Measurements from ENCODE around the gene PRR16.

The PRR16 gene

DNA sequence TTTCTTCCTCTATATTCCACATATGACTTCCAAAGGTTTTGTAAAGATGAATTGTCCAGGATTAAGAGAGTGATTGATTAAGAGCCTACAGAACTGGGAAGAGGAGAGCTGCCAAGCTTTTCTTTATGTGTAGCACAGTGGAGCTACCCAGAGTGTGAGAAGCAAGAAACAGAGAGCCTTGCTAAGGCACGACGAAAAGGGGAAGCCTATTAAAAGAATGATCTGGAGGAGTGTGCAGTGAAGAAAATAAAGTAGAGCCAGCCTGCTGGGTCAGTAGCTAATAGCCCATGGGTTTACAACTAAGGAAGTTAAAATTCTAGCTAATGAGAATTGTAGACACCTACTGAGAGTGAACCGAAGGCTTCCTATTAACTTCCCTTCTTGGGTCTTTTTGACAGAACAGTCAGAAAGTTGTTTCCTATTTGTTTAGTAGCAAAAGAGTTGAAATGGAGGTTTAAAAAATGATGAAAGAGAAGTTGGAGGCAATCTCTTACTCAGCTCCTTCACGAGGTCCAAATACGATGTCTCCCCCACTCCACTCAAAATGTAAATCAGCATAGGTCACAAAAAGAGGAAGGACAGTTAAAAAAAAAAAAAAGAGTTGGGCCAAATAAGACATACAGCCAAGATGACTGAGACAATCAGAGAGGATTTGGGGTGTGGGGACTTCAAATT lies 957 bp upstream of the PRR16 start:
- no peak for DNase-seq (ENCODE audit: low spot score)

GRCh38 chr5:120464627-120465435 lies 731 bp downstream of the PRR16 start:
- no peak for DNase-seq (ENCODE audit: low spot score)

DNA sequence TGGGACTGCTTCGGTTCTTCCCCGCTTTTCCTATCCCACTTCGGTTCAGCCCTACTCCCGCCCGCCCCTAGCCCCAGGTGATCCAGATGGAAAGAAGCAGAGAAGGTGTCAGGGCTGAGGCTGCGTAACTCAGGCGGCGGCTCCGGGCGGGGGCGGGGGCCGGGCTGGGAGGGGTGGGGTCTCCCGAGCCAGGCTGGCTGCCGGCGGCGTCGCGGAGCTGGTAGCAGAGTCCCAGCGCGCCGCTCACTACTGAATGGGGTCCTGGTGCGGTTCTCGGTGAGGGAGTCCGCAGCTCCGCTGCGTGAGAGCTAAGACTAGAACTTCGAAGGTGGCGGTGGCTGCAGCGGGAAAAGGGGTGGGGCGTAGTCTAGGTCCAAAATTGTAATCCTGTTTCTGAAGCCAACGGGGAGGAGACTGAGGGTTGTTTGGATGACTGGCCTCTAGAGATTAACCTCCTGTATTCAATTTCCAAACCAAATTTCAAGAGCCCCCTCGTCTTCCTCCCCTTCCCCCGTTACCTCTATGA lies 1.4 kb downstream of the PRR16 start:
- DNase-seq (ENCODE audit: low spot score) = no peak

GRCh38 chr5:120466341-120467006 lies 2.4 kb downstream of the PRR16 start:
- no peak for DNase-seq (ENCODE audit: low spot score)

DNA sequence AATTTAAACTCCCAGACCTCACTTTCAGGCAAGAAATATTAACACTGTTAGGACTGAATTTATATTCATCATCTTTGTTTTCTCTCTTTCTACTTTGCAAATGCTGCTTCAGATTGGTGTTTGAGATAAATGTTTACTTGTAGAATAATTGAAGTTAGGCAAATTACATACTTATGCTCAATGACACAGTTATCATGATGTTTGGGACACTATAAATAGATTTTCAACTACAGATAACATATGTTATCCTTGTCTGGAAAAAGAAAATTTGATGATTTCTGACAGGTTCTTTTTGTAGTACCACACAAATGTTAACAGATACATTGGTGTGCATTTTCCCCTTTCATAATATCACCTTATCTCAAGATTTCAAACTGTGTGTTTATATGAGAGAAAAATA lies 7.9 kb downstream of the PRR16 start:
- no peak for DNase-seq (ENCODE audit: low spot score)

- no peak for DNase-seq (ENCODE audit: low spot score)
Observed at GRCh38 chr5:120472911-120473310, 8.8 kb downstream of the PRR16 start.

DNA sequence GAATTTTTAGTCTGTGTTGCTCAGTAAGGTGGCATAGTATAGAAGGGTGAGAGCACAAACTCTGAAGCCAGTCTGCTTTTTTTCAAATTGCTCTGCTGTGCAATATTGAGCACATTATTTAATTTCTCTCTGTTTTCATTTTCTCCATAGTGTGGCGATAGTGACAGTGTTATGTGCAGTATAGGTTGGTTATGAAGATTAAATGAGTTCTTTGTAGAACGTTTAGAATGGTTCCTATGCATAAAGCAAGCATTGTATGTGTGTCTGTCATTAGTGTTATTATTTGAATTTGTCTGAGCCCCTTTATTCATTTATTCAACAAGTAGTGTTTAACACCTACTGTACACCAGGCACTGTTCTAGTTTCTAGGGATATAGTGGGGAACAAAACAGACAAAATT lies 9.2 kb downstream of the PRR16 start:
- no peak for DNase-seq (ENCODE audit: low spot score)

DNA sequence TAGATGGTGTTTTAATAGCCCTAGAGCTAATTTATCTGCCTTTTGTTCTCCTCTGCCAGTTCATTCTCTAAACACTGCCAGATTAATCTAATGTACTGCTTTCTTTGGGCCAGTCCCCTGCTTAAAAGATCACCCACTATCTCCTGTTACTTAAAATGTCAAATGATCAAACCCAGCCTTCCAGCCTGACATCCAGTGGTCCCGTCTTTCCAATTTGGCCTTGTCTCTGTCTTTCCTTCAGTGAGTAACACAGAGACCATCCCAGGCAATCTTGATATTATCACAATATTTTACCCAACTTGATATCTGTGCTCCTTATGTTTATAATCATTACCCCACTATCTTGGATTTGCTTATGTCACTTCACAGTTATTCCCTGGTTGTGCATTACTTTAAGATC lies 12.0 kb downstream of the PRR16 start:
- no peak for DNase-seq (ENCODE audit: low spot score)

DNA sequence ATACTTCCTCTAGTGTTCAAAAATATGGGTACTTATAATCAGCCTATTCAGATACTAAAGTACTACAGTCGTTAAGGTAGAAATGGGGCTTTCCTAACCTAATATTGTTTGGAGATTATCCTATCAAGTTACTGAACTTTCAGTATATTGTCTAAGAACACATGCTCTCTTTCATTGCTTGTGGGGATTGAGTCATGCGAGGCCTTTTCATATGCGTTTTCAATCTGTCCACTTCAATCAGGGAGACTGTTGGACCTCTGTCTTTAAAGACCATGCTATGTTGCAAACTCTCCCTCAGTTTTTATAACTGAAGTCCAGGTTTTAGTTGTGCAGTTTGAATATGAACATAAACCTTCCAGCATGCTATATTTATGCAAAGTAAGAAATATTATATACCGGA lies 15.0 kb downstream of the PRR16 start:
- no peak for DNase-seq (ENCODE audit: low spot score)

DNA sequence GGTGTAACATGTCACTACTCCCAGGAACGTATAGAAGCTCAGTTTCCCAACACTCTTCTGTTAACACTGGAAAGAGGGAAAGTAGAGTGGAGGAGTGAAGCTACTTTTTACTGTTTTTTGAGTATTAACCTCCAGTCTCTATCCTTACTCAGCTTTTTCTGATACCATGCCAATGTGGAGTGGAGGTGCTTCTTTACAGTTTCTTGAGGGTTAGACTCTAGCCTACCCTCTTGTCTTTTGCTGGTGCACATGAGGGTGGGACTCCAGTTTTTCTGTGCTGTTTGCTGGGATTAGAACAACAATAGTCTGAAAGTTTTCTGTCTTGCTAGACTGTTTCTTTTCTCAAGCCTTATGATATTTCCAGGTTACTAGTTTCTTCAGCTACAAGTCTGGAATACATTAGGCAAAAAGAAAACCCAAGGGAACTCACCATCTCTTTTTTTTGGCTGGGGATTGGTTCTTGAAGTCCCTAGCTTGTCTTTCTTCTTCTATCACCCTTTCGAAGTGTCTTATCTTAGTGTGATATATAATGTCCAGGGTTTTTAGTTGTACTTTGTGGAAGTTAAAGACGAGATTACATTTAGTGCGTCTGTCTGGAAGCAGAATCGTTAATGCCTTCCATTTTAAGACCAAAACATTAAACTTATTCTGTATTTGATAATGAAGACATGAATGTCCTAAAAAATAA lies 35.9 kb downstream of the PRR16 start:
- DNase-seq (ENCODE audit: low spot score) = no peak

DNA sequence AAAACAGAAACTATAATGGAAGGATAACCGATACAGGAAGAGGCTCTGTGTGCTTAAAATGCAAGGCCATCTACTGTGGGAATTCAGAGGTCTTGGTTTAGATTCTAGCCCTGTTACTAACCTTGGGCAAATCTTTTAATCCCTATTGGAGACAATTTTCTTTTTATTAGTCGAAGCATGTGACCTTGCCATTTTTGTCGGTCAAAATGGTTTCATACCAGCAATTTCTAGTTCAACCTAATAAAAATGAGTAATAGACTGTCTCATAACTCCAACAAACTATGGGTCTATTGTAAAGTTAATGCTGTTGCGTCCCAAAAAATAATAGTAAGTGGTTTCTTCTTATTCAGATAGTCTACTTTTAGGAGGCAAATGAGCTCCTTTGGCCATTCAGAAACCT lies 38.4 kb downstream of the PRR16 start:
- DNase-seq (ENCODE audit: low spot score) = no peak

- DNase-seq (ENCODE audit: low spot score) = no peak
Observed at GRCh38 chr5:120503341-120503740, 39.2 kb downstream of the PRR16 start.

GRCh38 chr5:120504057-120504456 lies 40.0 kb downstream of the PRR16 start:
- no peak for DNase-seq (ENCODE audit: low spot score)

DNA sequence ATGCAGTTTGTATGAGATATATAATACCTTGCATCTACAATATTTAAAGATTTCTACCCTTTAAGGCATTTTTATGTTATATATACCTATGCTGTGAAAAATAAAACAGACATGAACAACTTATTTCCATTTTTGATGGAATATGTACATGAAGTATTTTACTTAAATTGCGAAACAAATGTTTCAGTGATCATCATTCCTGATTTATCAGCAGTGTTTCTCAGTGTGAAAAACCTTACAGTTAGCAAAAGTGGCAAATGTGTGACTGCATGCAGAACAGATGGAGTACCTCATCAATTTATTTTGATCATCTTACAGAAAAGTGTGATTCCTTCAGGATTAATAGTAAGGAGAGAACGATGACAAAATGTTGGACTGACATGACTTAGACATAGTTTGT lies 43.1 kb downstream of the PRR16 start:
- DNase-seq (ENCODE audit: low spot score) = no peak

- DNase-seq (ENCODE audit: low spot score) = no peak
Observed at GRCh38 chr5:120507800-120508463, 43.8 kb downstream of the PRR16 start.

GRCh38 chr5:120509053-120509452 lies 45.0 kb downstream of the PRR16 start:
- no peak for DNase-seq (ENCODE audit: low spot score)

- DNase-seq (ENCODE audit: low spot score) = no peak
Observed at GRCh38 chr5:120510098-120510637, 46.1 kb downstream of the PRR16 start.

DNA sequence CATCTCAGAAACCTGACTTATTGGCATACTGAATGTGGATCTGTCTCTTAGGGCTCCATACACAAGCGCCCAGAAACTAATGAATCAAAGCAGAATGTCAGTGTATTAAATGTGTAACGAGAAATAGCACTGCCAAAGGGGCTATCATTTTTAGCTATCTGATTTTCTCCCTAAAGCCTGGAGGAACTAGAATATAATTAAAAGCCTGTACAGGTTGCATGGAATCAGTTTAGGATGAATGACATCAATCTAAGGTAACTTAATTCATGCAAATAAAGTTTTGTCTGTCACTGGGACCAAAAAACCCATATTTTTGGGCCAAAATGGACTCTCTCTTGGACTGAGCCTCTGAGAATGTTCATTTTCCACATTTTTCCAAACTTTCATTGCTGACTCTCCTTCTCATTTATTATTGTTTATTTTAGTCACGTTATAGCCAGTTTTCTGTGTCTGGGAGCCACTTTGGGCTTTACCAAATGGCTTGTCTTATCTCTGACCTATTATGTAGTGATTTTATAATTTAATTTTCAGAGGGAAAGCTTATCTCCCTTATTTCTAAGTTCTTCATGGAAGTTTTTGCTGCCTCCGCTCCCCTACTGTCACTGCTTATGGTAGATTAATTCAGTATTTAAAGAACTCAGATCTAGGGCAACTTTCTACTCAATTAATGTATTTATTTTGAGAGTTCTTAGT lies 47.0 kb downstream of the PRR16 start:
- DNase-seq (ENCODE audit: low spot score) = no peak

DNA sequence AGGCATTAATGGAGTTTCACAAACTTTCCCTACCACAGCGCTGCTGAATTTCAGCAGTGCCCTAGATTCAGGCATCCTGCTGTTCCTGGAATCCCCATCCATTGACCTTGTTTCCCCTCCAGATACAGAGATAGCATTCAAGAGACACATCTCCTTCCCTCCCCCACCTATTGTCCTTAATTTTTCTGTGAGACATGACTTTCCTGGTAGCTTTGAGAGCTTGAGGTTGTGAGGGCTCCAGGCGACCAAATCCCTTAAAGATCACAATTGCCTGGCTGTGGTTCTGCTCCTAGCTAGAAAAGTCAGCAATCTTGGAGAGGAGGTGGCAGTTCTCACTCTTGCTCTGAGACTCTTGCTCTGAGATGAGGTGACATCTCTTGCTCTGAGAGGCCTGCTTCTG lies 48.0 kb downstream of the PRR16 start:
- no peak for DNase-seq (ENCODE audit: low spot score)

DNA sequence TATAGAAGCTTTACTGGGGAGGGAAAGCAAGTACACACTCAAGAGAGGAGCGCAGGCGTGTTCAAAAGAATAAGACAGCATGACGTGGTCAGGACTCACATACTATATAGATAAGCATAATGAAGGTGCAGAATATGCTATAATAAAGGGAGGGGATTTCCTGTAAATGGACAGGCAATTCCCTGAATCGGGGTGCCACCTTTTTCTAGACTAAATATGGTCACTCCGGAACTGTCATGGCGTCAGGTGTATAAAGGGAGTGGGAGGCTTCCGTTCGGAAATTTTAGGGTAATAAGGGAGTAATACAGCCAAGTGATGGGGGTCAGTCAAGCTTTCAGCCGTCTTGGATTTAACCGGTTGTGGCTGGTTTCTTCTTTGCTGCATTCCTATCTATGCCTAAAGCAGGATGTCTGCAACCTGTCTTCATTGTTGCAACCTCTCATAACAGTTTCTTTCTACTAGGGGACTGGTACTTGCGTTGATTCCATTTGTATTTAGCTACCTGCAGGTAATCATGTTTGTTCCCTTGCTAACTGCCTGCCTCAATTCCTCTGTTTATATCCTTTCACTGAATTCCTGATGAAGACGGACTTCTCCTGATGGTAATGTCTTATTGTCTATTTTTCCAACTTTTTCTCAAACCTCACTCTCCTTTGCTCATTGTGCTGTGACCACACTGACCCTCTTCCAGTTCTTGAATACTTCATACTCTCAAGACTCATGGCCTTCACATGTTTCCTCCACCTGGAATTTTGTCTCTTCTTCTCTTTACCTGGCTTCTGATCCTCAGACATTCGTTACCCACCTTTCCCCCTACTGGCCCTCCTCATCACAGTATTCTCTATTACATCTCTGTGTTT lies 48.9 kb downstream of the PRR16 start:
- no peak for DNase-seq (ENCODE audit: low spot score)

Data from HuH-7.5 (cell line).